HG02884 (cell line): ENCODE measurements around the gene BMP2.

Experiments
- ATAC-seq: cut with Tn5 transposase; IDR thresholded peaks from one replicate; pipeline ENCODE4 v1.9.1; 2021; ENCODE audit warnings: mild to moderate bottlenecking, moderate library complexity; ENCODE audit not compliant: unreplicated experiment

The BMP2 gene

GRCh38 chr20:6767126-6767535 lies 355 bp upstream of the BMP2 start:
- no peak for ATAC-seq

- no peak for ATAC-seq
Observed at GRCh38 chr20:6768228-6769140, 998 bp downstream of the BMP2 start.

- no peak for ATAC-seq
Observed at GRCh38 chr20:6769903-6770785, 2.7 kb downstream of the BMP2 start.

GRCh38 chr20:6770786-6771100 lies 3.3 kb downstream of the BMP2 start:
- ATAC-seq = no peak

GRCh38 chr20:6780433-6781190 lies 13.1 kb downstream of the BMP2 start:
- no peak for ATAC-seq

GRCh38 chr20:6783752-6784151 lies 16.3 kb downstream of the BMP2 start:
- ATAC-seq = no peak

- ATAC-seq = no peak
Observed at GRCh38 chr20:6784210-6784631, 16.7 kb downstream of the BMP2 start.

- ATAC-seq = no peak
Observed at GRCh38 chr20:6784767-6785166, 17.3 kb downstream of the BMP2 start.

- ATAC-seq = no peak
Observed at GRCh38 chr20:6786548-6786947, 19.1 kb downstream of the BMP2 start.

GRCh38 chr20:6792789-6793188 lies 25.3 kb downstream of the BMP2 start:
- ATAC-seq = no peak

- no peak for ATAC-seq
Observed at GRCh38 chr20:6802227-6802626, 34.7 kb downstream of the BMP2 start.

- ATAC-seq = no peak
Observed at GRCh38 chr20:6806275-6806674, 38.8 kb downstream of the BMP2 start.

- no peak for ATAC-seq
Observed at GRCh38 chr20:6811262-6812035, 44.0 kb downstream of the BMP2 start.

- ATAC-seq = no peak
Observed at GRCh38 chr20:6812530-6812929, 45.0 kb downstream of the BMP2 start.

- no peak for ATAC-seq
Observed at GRCh38 chr20:6814945-6815344, 47.5 kb downstream of the BMP2 start.

- no peak for ATAC-seq
Observed at GRCh38 chr20:6818033-6818808, 50.7 kb downstream of the BMP2 start.

- ATAC-seq = no peak
Observed at GRCh38 chr20:6819599-6819998, 52.1 kb downstream of the BMP2 start.

- no peak for ATAC-seq
Observed at GRCh38 chr20:6824401-6824800, 56.9 kb downstream of the BMP2 start.

- no peak for ATAC-seq
Observed at GRCh38 chr20:6827472-6827871, 60.0 kb downstream of the BMP2 start.
